ENCODE data around the gene LMOD2.

DNA sequence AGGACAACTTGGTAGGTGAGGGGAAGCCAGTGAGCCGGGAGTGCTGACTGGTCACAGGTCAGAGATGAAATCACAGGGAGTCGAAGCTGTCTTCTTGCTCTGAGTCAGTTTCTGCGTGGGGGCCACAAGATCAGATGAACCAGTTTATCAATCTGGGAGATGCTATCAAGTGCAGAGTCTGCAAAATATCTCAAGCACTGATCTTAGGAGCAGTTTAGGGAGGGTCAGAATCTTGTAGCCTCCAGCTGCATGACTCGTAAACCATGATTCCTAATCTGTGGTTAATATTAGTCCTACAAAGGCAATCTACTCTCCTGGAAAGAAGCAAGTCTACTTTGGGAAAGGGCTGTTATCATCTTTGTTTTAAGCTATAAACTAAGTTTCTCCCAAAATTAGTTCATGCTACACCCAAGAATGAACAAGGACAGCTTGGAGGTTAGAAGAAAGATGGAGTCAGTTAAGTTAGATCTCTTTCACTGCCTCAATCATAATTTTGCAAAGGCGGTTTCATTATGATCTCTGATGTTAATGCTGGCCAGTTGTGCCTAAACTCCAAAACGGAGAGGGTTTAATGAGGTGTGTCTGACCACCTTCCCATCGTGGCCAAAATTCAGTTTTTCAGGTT lies 8.4 kb upstream of the LMOD2 start:
- TF ChIP-seq SP1 (IDR thresholded peaks at IDR 0.05): no peak
- no peak for TF ChIP-seq NFRKB (IDR thresholded peaks at IDR 0.05)
- TF ChIP-seq, protein P1, sequence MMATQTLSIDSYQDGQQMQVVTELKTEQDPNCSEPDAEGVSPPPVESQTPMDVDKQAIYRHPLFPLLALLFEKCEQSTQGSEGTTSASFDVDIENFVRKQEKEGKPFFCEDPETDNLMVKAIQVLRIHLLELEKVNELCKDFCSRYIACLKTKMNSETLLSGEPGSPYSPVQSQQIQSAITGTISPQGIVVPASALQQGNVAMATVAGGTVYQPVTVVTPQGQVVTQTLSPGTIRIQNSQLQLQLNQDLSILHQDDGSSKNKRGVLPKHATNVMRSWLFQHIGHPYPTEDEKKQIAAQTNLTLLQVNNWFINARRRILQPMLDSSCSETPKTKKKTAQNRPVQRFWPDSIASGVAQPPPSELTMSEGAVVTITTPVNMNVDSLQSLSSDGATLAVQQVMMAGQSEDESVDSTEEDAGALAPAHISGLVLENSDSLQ (IDR thresholded peaks at IDR 0.05): no peak
- TF ChIP-seq TARDBP (IDR thresholded peaks at IDR 0.05): no peak
